ENCODE results near the gene EYS. TPM values are rescaled to one million over a fixed set of nuclear protein-coding genes. Genes with fewer than 3 reads are reported as not detected.

Gene EYS
- total and polyA plus RNA-seq, 7 donors = 0.07 to 0.46 TPM; not detected in 5

DNA sequence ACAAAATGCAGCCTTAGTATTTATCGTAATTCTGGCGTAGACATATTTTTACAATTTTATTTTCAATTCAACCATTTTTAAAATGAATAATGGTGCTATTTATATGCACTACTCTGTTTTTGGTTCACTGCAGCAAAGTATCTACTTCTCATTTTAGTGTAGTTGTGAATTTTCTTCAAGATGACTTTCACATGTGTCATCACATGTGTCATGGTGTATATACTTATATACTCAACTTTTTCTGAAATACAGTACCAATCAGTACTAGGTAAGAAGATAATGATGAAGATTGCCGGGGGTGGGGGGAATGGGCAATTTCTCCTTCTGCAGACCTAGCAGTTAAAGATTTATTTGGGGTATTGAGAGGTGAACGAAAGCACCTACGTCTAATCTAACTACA, 1436.9 kb downstream of the EYS start:
- 93 to 96% methylated on average over 5 of the region's 5 CpGs for WGBS, 2 donors
- no peak overlapping the region for H3K4me3 ChIP-seq
- no peak for DNase-seq

DNA sequence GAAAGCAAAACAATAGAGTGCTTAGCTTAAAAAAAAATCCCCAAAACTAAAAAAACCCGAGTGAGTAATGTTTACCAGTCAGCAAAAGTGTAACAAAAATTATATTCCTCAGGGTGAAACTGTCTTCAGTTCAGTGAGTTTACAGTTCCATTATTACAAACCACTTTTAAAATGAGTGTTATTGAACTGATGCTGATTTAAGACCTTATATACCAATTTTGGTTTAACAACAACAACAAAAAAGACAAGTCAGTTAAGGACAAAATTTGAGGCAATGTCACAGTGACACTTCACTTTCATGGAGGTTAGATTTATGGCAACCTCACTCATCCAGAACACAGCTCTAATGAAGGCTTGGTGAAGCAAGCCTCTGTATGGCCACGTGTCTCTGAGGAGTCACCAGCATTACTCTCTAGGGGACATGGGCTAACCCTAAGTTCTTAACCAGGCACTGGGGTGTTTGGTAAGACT, 1440.6 kb downstream of the EYS start:
- no peaks in the 10 kb centered on the region for H3K36me3 ChIP-seq
- DNase-seq = no peak
- no peak overlapping the region for H3K27ac ChIP-seq
- 57 to 70% methylated on average over 2 of the region's 2 CpGs for WGBS, 2 donors
- no peaks in the 10 kb centered on the region for H3K9me3 ChIP-seq
- H3K27me3 ChIP-seq = no peaks in the 10 kb centered on the region
- H3K4me3 ChIP-seq = no peak overlapping the region
- intact Hi-C loops (cut with DNase I) = no loop called here
- no peaks in the 10 kb centered on the region for H3K4me1 ChIP-seq
- TF ChIP-seq, protein P1, sequence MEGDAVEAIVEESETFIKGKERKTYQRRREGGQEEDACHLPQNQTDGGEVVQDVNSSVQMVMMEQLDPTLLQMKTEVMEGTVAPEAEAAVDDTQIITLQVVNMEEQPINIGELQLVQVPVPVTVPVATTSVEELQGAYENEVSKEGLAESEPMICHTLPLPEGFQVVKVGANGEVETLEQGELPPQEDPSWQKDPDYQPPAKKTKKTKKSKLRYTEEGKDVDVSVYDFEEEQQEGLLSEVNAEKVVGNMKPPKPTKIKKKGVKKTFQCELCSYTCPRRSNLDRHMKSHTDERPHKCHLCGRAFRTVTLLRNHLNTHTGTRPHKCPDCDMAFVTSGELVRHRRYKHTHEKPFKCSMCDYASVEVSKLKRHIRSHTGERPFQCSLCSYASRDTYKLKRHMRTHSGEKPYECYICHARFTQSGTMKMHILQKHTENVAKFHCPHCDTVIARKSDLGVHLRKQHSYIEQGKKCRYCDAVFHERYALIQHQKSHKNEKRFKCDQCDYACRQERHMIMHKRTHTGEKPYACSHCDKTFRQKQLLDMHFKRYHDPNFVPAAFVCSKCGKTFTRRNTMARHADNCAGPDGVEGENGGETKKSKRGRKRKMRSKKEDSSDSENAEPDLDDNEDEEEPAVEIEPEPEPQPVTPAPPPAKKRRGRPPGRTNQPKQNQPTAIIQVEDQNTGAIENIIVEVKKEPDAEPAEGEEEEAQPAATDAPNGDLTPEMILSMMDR (IDR thresholded peaks at IDR 0.05) = no peak
- TF ChIP-seq POLR2AphosphoS5 (IDR thresholded peaks at IDR 0.05) (no peak), POLR2A (IDR thresholded peaks at IDR 0.05) (no peak), EP300 (IDR thresholded peaks at IDR 0.05) (no peak)

More for the DNA sequence above, 1436.9 kb downstream of the EYS start:
- TF ChIP-seq POLR2AphosphoS5 (IDR thresholded peaks at IDR 0.05) = no peak
- TF ChIP-seq, protein P1 (IDR thresholded peaks at IDR 0.05) = no peak
- no peak for TF ChIP-seq POLR2A (IDR thresholded peaks at IDR 0.05)
- Histone ChIP-seq H3K36me3 (no peaks in the 10 kb centered on the region), H3K9me3 (no peaks in the 10 kb centered on the region), H3K4me1 (no peaks in the 10 kb centered on the region), H3K27me3 (no peaks in the 10 kb centered on the region), H3K27ac (no peak overlapping the region)
- intact Hi-C loops (cut with DNase I) = no loop called here

DNA sequence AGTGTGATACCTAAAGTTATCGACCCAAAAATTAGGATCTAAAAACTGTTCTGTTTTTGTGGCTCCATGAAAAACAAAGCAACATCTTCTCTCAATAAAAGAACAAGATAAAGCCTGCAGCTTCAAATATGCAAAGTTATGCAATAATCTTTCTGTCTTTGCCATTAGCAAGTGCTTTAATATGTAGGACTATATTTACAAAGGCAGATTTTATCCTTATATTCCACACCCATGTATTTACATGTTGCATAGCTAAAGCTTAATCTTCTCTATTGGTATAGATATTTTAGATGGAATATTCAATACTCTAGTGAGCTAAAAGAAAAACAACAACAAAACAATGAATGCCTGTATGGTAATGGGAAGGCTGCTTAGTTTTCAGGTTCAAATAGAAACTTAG, 1443.2 kb downstream of the EYS start:
- Histone ChIP-seq H3K9me3 (no peaks in the 10 kb centered on the region), H3K27me3 (no peaks in the 10 kb centered on the region), H3K36me3 (no peaks in the 10 kb centered on the region), H3K27ac (no peak overlapping the region), H3K4me3 (no peak overlapping the region), H3K4me1 (no peaks in the 10 kb centered on the region)
- 90 to 97% methylated on average over 1 of the region's 1 CpG for WGBS, 2 donors
- no peak for TF ChIP-seq EP300 (IDR thresholded peaks at IDR 0.05)
- TF ChIP-seq POLR2AphosphoS5 (IDR thresholded peaks at IDR 0.05) = no peak
- TF ChIP-seq, protein P1 (IDR thresholded peaks at IDR 0.05) = no peak
- no peak for TF ChIP-seq POLR2A (IDR thresholded peaks at IDR 0.05)
- intact Hi-C loops (cut with DNase I) = no loop called here
- no peak for DNase-seq

DNA sequence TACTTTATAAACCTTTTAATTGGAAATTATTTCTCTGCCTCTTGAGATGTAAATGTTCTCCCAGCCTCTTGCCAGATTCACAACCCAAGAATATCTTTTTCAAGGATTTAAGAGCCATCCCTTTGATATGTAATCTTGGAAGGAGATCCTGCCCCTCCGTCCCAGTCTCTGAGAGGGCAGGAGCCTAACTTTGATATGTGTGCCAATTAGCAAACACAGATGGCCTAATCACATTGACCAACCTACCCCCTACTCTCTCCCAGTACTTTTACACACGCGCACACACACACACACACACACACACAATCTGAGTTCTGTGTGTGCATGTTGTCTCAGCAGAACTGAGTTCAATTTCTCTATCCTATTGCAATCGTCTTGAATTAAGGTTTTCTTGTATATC, 1447.7 kb downstream of the EYS start:
- TF ChIP-seq POLR2A (IDR thresholded peaks at IDR 0.05) = no peak
- TF ChIP-seq POLR2AphosphoS5 (IDR thresholded peaks at IDR 0.05) = no peak
- TF ChIP-seq, protein P1 (IDR thresholded peaks at IDR 0.05) = no peak
- no peak for TF ChIP-seq EP300 (IDR thresholded peaks at IDR 0.05)
- Histone ChIP-seq H3K9me3 (no peaks in the 10 kb centered on the region), H3K27ac (no peak overlapping the region), H3K4me3 (no peak overlapping the region), H3K27me3 (no peaks in the 10 kb centered on the region), H3K36me3 (no peaks in the 10 kb centered on the region), H3K4me1 (no peaks in the 10 kb centered on the region)
- DNase-seq = no peak
- WGBS, 2 donors = 77 to 82% methylated on average over 4 of the region's 4 CpGs
- intact Hi-C loops (cut with DNase I) = no loop called here

DNA sequence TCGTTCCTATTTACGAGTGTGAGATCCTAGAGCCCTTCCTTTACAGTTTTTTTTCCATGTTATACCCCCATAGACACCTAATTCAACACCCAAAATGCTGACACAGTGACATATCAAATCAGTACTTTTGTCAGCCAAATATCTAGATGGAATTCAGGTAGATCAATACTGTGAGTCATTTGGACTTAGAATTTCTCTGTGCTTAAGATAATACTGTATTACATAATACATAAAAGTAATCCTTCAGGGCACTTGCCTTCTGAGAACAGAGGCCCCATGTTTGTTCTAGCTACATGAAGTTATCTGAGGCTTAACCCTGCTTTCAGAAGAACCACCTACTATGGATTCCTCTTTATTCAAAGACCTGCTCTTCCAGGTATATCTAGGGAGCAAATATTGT, 1448.3 kb downstream of the EYS start:
- Histone ChIP-seq H3K4me1 (no peaks in the 10 kb centered on the region), H3K27me3 (no peaks in the 10 kb centered on the region), H3K27ac (no peak overlapping the region), H3K4me3 (no peak overlapping the region), H3K36me3 (no peaks in the 10 kb centered on the region), H3K9me3 (no peaks in the 10 kb centered on the region)
- no peak for DNase-seq
- WGBS, 2 donors = 46 to 48% methylated on average over 2 of the region's 2 CpGs
- TF ChIP-seq EP300 (IDR thresholded peaks at IDR 0.05) (no peak), POLR2A (IDR thresholded peaks at IDR 0.05) (no peak), POLR2AphosphoS5 (IDR thresholded peaks at IDR 0.05) (no peak)
- TF ChIP-seq, protein P1 (IDR thresholded peaks at IDR 0.05) = no peak
- intact Hi-C loops (cut with DNase I) = no loop called here
